Epidermal melanocyte (primary cell): ENCODE results near the gene NAT9.

Experiments used
- DNase-seq: peaks from one replicate; pipeline ENCODE4 v3.0.0; 2011; ENCODE audit warnings: low spot score; ENCODE audit not compliant: insufficient read length

NAT9 gene

DNA sequence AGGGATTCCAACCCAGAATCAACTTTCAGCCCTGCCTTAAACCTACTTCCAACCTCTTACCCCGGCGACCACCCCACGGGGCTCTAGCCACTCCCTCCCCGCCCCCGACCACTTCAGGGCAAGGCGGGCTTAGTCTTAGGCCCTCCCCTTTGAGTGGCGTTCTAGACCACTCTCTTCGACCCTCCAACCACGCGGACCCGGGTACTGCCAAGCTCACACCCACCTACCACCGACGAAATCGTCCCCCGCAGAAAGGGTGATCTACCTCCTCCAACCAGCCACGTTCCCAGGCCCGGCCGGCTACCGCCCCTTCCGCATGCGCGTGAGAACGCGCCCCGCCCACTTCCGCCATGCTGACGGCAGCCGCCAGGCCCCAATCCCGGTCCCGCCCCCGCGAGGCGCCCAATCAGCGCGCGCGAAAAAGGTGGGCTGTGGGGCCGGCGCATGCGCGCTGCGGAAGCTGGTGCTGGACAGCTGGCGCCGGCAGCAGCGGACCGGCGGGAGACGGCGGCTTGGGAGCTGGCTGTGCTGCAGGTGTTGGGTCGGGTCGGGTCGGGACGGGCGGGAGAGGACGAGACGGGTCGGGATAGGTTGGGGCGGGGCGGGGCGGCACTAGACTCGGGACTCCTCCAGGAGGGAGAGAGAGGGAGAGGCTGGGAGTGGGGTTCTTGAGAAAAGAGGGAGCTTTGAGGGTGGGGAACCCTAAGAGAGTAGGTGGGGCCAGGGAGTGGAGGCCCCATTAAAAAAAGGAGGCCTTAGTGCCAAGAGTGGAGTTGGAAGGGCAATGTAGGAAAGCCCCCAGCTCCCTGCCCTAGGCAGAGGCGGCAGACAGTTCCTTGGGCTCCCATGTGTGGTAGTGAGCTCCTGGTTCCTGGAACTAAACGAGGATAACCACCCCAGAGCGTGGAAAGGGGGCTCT lies at the start of gene NAT9:
NAT9 (minus strand) TSS at position 302 of the 919 bp plus-strand sequence. CDS start 647 bp downstream, outside the sequence.
- peak; percentile 98 for DNase-seq

DNA sequence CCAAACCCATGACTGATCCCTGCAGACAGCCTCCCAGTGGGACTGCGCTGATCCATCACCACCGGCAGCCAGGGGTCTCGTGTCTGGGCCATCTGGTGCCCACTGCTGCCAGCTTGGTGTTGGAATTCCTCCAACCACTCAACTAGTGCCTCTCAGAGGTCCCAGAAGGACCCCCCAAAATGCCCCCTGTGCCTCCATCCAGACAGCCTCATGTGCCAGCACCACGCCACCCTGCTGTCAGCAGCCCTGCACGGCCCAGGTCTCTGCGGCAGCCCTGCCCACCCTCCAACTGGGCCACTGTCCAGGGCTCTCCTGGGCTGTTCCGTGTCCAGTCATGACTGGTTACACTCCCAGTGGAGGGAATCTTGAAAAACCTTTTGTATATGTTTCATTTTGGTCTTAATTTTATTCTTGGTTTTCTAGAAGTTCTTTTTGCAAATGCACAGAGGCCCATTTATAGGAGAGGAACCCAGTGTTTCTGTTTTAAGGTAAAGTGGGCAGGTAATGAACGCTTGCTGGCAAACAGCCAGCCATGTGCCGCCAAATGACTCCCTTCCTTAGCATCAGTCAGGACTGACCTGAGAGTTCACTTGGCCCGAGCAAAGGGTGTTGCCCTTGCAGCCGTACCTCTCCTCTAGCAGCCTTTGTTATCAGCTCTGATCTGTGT lies 48.9 kb upstream of the NAT9 start:
- no peak for DNase-seq

GRCh38 chr17:74822939-74823367 lies 46.8 kb upstream of the NAT9 start:
- DNase-seq, result peak; percentile 38

GRCh38 chr17:74822335-74822938 lies 46.3 kb upstream of the NAT9 start:
- DNase-seq, result no peak

GRCh38 chr17:74821655-74822334 lies 45.6 kb upstream of the NAT9 start:
- DNase-seq, result no peak

- DNase-seq, result no peak
Observed at GRCh38 chr17:74819801-74820436, 43.8 kb upstream of the NAT9 start.

- no peak for DNase-seq
Observed at GRCh38 chr17:74818291-74818938, 42.3 kb upstream of the NAT9 start.

DNA sequence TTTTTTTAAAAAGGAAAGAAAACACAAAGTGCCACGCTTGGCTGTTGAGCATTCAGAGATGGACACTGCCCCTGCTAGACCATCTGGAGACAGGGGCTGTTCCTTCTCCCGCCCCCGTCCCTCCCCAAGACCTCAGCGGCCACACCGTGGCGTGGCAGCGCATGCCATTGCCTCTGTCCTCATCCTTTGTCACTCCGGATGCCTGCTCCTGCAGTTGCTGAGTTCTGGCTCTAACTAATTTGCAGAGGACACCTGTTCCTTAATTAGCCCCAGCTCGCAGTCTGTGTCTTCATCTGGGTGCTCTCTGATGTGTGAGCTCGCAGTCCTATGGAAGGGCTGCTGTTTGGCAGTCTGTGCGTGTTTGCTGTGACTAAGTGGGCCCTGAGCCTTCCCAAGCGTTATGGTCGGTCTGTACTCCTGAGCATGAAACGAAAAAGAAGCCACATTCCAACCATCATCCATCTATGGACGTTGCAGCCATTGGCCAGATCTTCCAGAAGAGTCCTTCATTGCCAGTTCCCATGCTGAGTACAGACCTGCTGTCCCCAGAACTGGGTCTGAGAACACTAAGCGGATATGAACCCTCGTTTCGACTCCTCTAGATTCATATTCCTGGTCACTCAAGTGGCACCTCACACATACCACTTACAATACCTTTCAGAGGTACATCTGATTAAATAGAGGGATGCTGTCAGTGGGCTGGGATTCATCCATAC lies 40.9 kb upstream of the NAT9 start:
- DNase-seq, result no peak

DNA sequence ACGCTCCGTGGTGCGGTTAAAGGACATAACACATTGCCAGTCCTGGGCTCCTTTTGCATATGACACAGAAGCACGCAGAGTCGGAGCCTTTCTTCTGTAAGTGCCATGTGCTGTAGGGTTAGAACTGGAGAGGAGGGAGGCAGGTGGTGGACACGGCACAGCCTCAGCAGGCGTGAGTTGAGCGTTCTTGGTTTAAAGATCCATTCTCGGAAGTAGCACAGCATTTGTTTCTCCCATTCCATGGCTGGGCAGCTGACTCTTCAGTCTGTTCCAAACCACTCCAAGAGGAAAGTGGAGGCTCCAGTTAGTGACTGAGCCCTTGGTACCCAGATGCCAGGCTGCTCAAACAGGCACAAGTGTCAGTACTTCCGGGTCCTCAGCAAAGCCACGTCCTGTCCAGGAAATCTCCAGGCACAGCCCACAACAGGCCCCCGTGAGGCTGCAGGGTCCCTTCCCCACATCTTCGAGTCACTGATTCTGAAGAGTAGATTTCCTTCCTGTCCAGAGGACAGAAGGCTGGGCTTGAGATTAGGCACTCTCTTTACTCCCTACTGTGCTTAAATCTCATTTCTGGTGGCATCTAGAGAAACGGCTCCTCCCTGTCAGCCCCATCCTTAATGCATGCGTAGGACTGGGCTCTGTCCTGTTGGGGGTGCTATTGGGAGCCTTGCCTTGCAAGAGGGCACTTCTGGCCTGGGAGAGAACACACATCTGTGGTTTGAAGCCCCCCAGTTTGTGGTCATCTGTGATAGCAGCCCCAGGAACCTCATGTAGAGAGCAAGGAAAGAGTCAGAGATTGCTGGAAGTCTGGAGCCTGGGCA lies 39.6 kb upstream of the NAT9 start:
- no peak for DNase-seq

DNA sequence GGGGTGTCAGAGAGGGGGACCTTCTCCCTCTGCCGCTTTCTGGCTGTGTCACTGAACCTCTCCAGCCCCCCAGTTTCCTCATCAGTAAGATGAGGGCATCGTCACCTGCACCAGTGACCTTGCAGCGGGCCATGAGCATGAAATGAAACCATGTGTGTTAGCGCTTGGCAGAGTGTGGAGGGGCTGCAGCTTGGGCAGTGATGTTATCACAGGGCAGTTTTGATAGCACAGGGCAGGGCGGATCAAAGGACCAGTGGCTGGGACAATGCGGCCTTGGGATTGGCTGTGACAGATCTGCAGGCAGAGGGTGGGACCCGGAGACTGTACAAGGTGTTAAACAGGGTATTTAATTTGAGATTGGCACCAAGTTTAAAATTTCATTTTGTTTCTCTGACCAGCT lies 38.9 kb upstream of the NAT9 start:
- no peak for DNase-seq

GRCh38 chr17:74814453-74814852 lies 38.3 kb upstream of the NAT9 start:
- DNase-seq, result no peak

DNA sequence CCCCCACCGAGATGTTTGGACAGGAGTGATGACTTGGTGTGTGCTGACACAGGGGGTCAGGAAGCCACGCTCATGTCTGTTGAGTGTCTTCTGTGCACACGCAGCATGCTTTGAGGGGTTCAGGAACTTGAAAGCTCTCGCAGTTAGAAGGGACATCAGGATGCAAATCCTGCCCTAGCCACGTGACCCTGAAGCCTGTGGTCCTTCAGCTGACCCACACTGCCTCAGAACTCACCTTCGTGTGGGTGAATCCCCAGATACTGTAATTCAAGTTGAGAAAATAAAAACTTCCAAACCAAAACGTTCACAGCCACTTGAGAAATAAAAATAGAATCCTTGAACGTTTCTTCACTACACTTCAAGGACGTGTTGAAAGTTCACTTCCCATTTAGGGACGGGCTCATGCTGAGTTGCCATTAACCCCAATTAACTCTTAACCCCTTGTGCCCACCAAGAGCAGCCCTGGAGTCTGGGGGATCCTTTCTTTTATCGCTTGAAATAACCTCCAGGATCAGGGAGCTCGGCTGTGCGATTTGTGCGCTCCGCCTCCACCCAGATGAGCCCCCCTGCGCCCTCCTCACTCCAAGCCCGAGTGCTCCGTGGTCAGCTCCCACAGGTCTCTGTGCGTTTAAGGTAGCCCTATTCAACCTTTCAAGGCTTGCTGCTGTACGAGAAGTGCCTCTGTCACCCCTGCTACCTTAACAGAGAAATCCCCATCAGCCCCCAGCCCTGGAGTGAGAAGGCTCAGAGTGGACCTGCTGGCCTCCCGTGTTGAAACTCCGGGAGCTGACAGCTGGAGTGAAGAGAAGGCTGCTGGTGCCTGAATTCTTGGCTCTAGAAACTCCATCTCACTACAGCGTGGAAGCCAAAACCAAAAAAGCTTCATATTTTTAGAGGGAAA lies 36.2 kb upstream of the NAT9 start:
- DNase-seq, result no peak

DNA sequence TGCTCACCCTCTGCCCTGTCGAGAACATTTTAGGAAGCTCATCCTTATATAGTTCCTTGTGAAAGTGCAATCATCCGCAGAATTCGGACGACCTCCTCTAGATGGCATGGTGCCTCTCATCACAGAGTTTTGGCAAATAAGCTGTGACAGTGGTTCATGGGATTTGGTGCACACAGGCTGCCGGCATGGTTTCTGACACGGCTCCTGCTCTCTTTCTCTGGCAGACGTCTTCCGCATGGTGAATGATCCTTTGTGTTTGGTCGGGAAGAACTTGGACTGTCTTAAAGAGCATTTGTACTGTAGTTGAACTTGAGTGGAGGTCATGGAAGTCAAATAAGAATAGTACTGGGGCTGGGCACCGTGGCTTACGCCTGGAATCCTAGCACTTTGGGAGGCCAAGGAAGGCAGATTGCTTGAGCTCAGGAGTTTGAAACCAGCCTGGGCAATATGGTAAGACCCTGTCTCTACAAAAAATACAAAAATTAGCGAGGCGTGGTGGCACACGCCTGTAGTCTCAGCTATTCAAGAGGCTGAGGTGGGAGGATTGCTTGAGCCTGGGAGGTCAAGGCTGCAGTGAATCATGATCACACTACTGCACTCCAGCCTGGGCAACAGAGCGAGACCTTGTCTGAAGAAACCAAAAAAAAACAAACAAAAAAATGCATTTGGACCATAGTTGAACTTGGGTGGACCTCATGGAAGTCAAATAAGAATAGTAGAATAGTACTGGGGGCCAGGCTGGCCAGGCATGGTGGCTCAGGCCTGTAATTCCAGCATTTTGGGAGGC lies 34.7 kb upstream of the NAT9 start:
- peak; percentile 81 for DNase-seq

DNA sequence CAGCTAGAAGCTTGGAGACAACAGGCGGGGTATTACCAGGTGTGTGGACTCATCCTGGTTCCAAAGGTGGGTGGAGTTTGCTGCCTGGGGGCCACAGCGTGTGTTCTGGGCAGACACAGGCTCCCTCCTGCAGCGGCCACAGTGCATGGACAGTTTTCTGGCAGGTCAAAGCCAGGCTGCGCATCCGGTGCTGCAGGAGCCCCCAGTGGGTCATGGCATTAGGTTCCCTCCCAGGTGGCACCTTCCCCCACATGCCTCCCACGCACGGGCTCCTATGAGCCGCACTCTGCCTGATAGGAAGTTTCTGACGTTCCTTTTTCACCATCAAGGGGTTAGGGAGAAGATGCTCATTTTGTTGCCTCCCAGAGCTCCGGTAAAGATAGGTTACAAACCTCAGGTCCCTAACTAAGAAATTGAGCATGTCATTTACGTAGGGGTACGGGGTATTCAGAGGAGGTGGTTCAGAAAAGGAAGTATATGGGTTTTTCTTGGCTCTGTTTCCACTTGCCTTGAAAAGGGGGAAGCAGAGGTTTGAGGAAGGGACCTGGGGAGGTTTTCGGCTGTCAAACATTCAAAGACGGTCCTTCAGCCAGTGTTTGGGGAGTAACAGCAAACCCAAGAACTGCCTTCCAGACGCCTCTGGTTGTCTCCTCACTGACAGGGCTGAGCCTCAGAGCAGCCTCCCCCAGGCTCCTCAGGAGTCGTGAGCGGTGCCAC lies 32.7 kb upstream of the NAT9 start:
- DNase-seq, result no peak

DNA sequence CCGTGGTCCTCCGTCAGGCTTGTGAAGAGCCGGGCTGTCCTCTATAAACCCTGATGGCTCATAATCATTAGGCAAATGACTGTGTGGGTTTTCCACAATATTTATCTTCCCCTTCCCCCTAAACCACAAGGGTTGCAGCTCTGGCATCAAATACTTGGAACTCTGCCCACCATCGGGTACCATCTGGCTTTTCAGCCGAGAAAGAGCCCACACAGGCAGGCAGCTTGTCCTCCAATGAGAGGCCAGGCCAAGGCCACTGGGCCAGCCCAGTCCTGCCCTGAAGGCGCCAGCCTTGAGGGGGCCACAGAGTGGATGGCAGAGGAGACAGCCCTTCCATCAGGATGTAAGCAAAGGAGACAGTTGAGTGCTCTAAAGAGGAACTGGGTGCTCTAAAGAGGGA lies 31.8 kb upstream of the NAT9 start:
- no peak for DNase-seq

- no peak for DNase-seq
Observed at GRCh38 chr17:74807441-74807840, 31.3 kb upstream of the NAT9 start.

DNA sequence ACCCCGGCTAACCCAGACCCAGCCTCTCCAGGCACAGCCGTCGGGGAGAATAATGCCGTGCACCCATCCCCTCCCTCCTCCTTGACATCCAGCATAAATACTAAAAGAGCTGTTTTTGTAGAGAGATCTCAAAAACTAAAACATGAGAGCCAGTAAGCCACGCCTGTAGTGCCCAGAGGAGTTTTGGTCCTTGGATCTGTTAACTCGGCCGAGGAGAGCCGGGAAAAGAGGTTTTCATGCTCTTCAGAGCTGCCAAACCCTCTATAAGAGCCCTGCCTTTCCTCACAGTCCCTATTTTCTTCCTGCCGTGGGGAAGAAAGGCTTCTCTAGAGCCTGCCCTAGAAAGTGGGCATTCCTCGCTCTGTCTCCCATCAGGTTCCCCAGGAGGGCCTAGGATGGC lies 30.2 kb upstream of the NAT9 start:
- DNase-seq, result no peak
